ENCODE results near the gene ZBTB7C. TPM values are rescaled to one million over a fixed set of nuclear protein-coding genes. Genes with fewer than 3 reads are reported as not detected.

The ZBTB7C gene
- total RNA-seq, 1 donor from 2014 or later = 1.4 TPM

DNA sequence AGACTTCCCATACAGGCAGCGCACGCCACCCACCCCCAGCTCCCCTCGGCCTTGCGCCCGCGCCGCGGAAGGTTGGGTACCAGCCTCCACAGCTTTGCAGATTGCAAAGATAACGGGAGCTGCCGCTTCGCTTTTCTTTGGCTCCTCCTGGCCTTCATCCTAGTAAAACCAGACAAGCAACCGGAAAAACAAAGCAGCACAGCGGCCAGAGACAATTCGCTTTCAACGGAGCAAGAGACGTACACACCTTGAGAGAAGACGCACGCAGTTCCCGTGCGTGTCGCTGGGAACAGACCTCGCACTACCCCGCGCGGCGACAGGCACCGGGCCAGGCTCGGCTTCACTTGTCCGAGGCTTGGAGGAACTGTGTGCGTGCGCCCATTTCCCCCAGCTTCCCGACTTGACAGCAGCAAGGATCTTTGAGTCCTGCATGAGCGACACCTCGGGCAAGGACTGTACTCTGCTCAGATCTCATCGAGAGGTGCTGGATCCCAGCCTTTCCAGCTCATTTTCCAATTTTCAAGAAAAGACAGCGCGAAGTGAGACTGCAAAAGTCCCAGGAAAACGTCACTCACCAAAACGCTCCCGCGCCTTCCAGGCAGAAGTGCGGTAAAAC is 964 bp downstream of the ZBTB7C start:
- H3K27me3 Mint-ChIP-seq (ENCODE audit: low read depth) = peaks cover 34% of the 10 kb centered on the region
- TF ChIP-seq, protein P1, sequence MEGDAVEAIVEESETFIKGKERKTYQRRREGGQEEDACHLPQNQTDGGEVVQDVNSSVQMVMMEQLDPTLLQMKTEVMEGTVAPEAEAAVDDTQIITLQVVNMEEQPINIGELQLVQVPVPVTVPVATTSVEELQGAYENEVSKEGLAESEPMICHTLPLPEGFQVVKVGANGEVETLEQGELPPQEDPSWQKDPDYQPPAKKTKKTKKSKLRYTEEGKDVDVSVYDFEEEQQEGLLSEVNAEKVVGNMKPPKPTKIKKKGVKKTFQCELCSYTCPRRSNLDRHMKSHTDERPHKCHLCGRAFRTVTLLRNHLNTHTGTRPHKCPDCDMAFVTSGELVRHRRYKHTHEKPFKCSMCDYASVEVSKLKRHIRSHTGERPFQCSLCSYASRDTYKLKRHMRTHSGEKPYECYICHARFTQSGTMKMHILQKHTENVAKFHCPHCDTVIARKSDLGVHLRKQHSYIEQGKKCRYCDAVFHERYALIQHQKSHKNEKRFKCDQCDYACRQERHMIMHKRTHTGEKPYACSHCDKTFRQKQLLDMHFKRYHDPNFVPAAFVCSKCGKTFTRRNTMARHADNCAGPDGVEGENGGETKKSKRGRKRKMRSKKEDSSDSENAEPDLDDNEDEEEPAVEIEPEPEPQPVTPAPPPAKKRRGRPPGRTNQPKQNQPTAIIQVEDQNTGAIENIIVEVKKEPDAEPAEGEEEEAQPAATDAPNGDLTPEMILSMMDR (IDR thresholded peaks at IDR 0.05) = no peak
- H3K27ac Mint-ChIP-seq (ENCODE audit: unreplicated experiment) = no peak overlapping the region
- peaks cover 2% of the 10 kb centered on the region for H3K9me3 Mint-ChIP-seq (ENCODE audit: low read depth)
- H3K4me1 Mint-ChIP-seq (ENCODE audit: low read depth) = peaks cover 38% of the 10 kb centered on the region
- H3K4me3 Mint-ChIP-seq (ENCODE audit: unreplicated experiment) = peak overlapping the region; percentile 73
- no peaks in the 10 kb centered on the region for H3K36me3 Mint-ChIP-seq (ENCODE audit: low read depth)
- no peak for DNase-seq (ENCODE audit: low spot score)

DNA sequence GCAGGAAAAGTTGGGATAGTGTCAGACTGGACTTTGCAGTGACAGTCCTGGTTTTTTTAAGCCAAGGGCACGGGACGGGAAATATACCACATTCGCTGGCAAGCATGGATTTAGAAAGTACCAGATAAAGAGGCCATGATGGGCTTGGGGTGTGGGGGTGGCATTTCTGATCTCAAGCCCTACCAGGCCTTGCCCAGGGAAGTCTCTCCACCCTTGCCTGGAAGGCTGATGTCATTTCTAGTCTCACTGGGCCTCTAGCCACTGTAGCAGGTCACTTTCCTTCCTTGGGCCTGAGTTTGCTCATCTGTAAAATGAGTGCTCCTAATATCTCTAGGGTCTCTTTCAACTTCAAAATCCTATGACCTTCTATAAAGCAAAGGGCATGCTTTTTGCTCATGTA is 1.8 kb downstream of the ZBTB7C start:
- TF ChIP-seq, protein P1 (IDR thresholded peaks at IDR 0.05) = no peak
- H3K27me3 Mint-ChIP-seq (ENCODE audit: low read depth) = peaks cover 33% of the 10 kb centered on the region
- no peak for DNase-seq (ENCODE audit: low spot score)
- H3K27ac Mint-ChIP-seq (ENCODE audit: unreplicated experiment) = no peak overlapping the region
- H3K9me3 Mint-ChIP-seq (ENCODE audit: low read depth) = peaks cover 4% of the 10 kb centered on the region
- H3K4me3 Mint-ChIP-seq (ENCODE audit: unreplicated experiment) = no peak overlapping the region
- no peaks in the 10 kb centered on the region for H3K36me3 Mint-ChIP-seq (ENCODE audit: low read depth)
- peaks cover 47% of the 10 kb centered on the region for H3K4me1 Mint-ChIP-seq (ENCODE audit: low read depth)

DNA sequence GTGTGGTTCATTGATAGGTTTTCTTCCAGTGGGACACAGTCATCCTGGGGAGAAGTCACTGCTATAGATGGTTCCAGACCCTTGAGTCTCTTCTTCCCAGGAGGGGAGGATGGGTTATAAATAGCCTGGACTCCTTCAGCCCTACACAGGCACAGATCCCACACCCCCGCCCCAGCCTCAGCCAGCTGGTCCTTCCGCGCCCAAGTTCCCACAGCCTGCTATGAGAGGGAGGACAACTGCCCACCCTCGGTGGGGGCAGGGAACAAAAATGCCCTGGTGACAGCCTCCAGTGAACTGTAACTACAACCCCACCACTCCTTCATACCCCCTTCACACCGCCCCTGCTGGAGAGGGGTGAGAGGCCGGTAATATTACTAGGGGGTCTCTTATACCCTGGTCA is 3.2 kb downstream of the ZBTB7C start:
- H3K4me1 Mint-ChIP-seq (ENCODE audit: low read depth) = peaks cover 49% of the 10 kb centered on the region
- TF ChIP-seq, protein P1 (IDR thresholded peaks at IDR 0.05) = no peak
- DNase-seq (ENCODE audit: low spot score) = no peak
- no peak overlapping the region for H3K4me3 Mint-ChIP-seq (ENCODE audit: unreplicated experiment)
- no peak overlapping the region for H3K27ac Mint-ChIP-seq (ENCODE audit: unreplicated experiment)
- no peaks in the 10 kb centered on the region for H3K36me3 Mint-ChIP-seq (ENCODE audit: low read depth)
- peaks cover 4% of the 10 kb centered on the region for H3K9me3 Mint-ChIP-seq (ENCODE audit: low read depth)
- peaks cover 21% of the 10 kb centered on the region for H3K27me3 Mint-ChIP-seq (ENCODE audit: low read depth)

DNA sequence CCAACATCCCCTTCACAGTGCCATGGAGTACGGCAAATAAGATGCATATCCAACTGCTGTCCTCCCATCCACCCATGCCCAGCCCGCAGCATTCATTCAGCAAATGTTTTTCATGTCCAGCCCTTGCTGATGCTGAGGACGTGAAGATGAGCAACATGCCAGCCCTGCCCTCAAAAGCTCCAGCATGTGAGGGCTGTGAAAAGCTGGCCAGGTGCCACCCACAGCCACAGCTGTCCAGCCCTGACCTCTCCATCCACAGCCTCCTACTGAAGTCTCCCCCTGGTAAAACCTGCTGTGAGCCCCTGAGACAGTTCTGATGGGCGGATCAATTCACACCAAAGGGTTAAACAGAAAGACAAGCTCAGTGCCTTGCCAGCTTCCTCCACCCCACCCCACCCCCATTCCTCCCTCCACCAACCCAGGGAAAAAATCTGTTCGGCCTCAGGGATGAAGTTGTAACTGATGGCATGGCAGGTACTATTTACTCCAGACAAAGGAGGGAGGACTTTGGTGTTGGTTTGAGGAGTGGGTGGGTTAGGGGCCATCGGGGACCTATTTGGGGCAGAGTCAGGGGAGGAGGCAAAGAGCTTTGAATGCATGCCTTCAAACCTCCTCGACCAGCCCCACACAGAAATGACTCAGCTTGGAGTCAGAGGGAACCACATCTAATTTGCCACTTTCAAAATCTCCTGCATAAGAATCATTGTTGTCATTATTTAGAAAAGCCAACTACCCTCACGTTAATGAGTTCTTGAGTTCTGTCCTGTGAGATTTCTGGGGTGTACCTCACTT is 4.3 kb downstream of the ZBTB7C start:
- H3K4me1 Mint-ChIP-seq (ENCODE audit: low read depth) = peaks cover 43% of the 10 kb centered on the region
- H3K36me3 Mint-ChIP-seq (ENCODE audit: low read depth) = no peaks in the 10 kb centered on the region
- no peak overlapping the region for H3K4me3 Mint-ChIP-seq (ENCODE audit: unreplicated experiment)
- peaks cover 18% of the 10 kb centered on the region for H3K27me3 Mint-ChIP-seq (ENCODE audit: low read depth)
- DNase-seq (ENCODE audit: low spot score) = no peak
- H3K27ac Mint-ChIP-seq (ENCODE audit: unreplicated experiment) = no peak overlapping the region
- TF ChIP-seq, protein P1 (IDR thresholded peaks at IDR 0.05) = no peak
- H3K9me3 Mint-ChIP-seq (ENCODE audit: low read depth) = peaks cover 4% of the 10 kb centered on the region

DNA sequence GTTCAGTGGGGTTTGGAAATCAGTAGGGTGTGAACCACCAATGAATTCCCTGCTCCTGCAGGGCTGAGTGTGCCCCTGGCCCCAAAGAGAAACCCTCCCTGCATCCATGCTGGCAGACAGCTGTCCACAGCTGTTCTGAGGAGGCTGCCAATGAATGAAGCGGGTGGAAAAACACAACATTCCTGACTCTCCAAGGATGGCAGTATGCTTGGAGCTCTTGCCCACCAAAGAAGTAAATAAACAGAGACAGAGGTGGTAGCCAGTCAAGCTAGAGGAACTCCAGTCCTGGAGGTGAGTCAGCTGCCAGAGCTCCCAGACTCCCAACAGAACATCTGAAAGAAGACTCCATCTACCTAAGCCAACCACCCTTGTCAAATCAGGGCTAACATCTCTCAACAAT is 6.2 kb downstream of the ZBTB7C start:
- peaks cover 18% of the 10 kb centered on the region for H3K27me3 Mint-ChIP-seq (ENCODE audit: low read depth)
- H3K27ac Mint-ChIP-seq (ENCODE audit: unreplicated experiment) = no peak overlapping the region
- TF ChIP-seq, protein P1 (IDR thresholded peaks at IDR 0.05) = no peak
- peaks cover 4% of the 10 kb centered on the region for H3K9me3 Mint-ChIP-seq (ENCODE audit: low read depth)
- peaks cover 39% of the 10 kb centered on the region for H3K4me1 Mint-ChIP-seq (ENCODE audit: low read depth)
- H3K36me3 Mint-ChIP-seq (ENCODE audit: low read depth) = no peaks in the 10 kb centered on the region
- no peak for DNase-seq (ENCODE audit: low spot score)
- H3K4me3 Mint-ChIP-seq (ENCODE audit: unreplicated experiment) = no peak overlapping the region

All from chondrocyte (in vitro differentiated cells).